ENCODE results near the gene PRDM15.

The PRDM15 gene

DNA sequence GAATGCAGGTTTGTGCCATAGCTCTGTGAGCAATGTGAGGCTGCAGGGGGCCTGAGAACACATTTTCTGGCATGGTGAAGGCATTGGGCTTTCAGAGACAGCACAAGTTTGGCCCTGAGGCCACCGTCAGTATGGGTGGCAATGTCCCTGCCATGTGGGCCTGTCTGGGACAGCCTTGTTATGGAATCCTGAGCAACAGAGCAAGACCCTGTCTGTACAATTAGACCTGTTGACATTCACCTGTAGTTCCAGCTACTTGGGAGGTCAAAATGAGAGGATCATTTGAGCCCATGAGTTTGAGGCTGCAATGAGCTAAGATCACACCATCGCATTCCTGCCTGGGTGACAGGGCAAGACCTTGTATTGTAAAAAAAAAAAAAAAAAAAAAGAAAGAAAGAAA is 35.6 kb downstream of the PRDM15 start:
- TF ChIP-seq, protein P1, sequence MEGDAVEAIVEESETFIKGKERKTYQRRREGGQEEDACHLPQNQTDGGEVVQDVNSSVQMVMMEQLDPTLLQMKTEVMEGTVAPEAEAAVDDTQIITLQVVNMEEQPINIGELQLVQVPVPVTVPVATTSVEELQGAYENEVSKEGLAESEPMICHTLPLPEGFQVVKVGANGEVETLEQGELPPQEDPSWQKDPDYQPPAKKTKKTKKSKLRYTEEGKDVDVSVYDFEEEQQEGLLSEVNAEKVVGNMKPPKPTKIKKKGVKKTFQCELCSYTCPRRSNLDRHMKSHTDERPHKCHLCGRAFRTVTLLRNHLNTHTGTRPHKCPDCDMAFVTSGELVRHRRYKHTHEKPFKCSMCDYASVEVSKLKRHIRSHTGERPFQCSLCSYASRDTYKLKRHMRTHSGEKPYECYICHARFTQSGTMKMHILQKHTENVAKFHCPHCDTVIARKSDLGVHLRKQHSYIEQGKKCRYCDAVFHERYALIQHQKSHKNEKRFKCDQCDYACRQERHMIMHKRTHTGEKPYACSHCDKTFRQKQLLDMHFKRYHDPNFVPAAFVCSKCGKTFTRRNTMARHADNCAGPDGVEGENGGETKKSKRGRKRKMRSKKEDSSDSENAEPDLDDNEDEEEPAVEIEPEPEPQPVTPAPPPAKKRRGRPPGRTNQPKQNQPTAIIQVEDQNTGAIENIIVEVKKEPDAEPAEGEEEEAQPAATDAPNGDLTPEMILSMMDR (IDR thresholded peaks at IDR 0.05; ENCODE audit: control extremely low read depth, extremely low read depth, low read depth, missing control alignments) = no peak
- POLR2A ChIA-PET = no interaction called here
- CTCF ChIA-PET = no interaction called here
- DNase-seq (ENCODE audit: extremely low spot score) = no peak

DNA sequence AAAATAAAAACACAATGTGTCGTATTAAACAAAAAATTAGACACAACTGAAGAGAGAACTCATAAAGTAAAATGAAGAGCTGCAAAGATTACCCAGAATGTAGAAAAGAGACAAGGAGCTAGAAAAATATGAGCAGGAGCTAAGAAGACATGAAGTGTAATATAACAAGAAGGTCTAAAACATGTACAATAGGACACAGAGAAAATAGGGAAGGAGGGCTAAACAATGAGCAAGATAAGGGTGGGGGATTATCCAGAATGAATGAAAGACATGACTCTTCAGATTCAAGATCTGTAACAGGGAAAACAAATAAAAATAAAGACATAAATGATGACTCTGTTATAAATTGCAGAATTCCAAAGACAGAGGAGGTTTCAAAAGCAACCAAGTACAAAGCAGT is 38.3 kb downstream of the PRDM15 start:
- DNase-seq (ENCODE audit: extremely low spot score) = no peak
- ChIA-PET CTCF (interaction anchor here (0.8 to 1.3 kb wide), 2 partner anchors 9 to 19 kb away, joined by 3 read pairs; no protein-coding TSS in a partner anchor), POLR2A (no interaction called here)
- TF ChIP-seq, protein P1 (IDR thresholded peaks at IDR 0.05; ENCODE audit: control extremely low read depth, extremely low read depth, low read depth, missing control alignments) = no peak

DNA sequence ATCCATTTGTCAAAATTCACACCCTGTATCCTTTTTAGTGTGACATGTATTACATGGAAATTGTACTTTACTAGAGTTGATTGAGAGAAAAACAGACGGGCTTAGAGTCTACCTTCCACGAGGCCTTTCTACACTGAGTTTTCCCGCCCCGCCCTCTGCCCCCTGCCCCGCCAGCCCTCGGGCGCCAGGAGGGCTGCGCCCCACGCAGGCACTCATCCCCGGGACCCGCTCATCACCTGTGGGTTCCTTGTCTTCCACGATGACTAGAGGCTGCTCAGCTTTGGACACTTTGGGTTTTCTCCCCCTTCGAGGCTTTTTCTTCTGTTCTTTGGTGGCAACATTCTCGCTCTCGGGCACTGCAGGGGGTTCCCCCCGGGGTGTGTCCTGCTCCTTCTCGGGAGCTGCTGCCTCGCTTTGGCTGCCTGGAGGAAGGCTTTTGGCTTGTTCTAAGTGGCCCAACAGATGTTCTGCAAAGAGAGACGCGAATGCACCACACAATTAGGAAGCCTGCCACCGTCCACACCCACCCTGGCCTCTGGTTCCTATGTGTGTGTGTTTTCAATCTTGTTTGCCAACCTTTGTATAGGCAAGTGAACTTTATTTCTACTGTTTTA is 39.6 kb downstream of the PRDM15 start:
- CTCF ChIA-PET = no interaction called here
- POLR2A ChIA-PET = no interaction called here
- TF ChIP-seq, protein P1 (IDR thresholded peaks at IDR 0.05; ENCODE audit: control extremely low read depth, extremely low read depth, low read depth, missing control alignments) = no peak
- no peak for DNase-seq (ENCODE audit: extremely low spot score)

DNA sequence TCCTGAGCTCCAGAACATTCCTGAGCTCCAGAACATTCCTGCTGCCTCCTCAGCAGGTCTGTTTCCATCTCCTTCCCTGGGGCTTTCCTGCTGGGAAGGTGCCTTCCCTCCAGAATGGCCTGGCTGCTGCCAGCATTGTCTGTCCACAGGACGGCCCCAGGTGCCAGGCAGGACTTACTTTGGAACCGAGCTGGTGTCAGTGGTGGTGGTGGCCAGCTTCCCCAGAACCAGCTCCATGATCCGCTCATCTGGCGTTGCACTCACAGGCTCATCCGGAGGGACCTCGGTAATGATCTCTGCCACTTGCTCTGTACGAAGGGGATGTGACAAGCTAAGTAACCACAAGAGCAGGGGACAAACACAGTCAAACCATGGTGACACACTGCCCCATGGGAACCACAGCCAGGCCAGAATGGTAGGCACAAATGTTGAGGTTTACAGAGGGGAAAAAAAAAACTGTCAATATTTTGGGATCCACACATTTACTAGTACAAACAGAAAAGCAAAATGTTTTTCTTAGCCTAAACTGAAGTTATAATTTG is 41.3 kb downstream of the PRDM15 start:
- no peak for DNase-seq (ENCODE audit: extremely low spot score)
- TF ChIP-seq, protein P1 (IDR thresholded peaks at IDR 0.05; ENCODE audit: control extremely low read depth, extremely low read depth, low read depth, missing control alignments) = no peak
- ChIA-PET CTCF (interaction anchor here (1.1 to 2.1 kb wide), 4 partner anchors 10 to 25 kb away, joined by 3 to 7 read pairs (median 5); no protein-coding TSS in a partner anchor), POLR2A (no interaction called here)

DNA sequence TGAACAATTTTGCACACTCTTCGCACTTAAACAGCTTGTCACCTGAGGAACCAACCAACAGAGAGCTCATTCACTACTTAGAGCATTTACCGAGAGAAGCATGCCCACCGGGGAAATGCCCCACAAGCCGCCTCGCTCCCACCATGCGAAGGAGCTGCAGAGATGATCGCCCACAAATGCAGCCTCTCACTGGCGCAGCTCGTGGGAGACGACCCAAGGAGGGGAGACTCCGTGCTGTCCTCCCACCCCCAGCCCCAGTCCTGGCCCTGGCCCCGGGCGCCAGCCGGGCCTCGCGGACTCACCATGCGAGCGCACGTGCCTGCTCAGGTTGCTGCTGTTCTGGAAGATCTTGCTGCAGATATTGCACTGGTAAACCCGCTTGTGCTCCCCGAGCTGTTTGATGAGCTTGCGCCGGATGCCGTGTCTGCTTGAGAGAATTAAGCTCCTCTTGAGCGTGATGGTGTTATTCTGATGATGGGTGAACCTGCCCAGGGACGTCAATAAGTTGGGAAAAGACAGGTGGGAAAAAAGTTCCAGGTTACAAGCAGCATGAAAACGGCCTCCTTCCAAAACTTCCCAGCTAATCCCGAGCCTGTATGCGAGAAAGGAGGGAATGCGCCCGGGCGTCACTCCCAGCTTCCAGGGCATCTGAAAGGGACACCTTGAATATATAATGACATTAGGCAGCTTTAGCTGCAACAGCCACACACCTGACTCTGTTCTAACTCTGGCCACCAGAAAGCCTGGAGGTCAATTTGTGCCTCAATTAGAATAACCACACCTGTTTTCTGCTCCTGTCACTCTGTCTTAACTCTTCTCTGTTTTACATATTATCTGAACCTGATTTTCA is 42.8 kb downstream of the PRDM15 start:
- no peak for DNase-seq (ENCODE audit: extremely low spot score)
- TF ChIP-seq, protein P1 (IDR thresholded peaks at IDR 0.05; ENCODE audit: control extremely low read depth, extremely low read depth, low read depth, missing control alignments) = no peak
- POLR2A ChIA-PET = no interaction called here
- CTCF ChIA-PET = interaction anchor here (0.9 to 2.1 kb wide), 3 partner anchors 11 to 26 kb away, joined by 3 to 7 read pairs (median 4); no protein-coding TSS in a partner anchor

DNA sequence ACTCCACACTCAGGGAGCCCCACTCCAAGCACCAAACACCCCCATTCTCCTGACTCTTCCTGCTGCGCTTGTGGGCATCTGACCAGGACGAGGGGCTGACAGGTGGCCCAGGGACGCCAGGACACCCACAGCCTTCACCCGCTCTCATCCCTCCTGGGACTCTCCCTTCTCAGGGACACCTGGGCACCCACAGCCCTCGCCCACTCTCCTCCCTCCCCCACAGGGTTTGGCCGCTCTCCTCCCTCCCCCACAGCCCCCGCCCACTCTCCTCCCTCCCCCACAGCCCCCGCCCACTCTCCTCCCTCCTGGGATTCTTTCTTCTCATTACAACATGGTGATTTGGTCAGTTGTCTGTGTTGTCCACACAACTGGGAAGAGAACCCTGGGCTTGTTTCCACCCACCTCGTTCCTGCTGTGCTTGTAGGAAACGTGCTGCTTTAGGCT is 43.4 kb downstream of the PRDM15 start:
- no peak for DNase-seq (ENCODE audit: extremely low spot score)
- ChIA-PET POLR2A (no interaction called here), CTCF (interaction anchor here (0.9 kb wide), 1 partner anchor 19 kb away, joined by 4 read pairs; no protein-coding TSS in a partner anchor)
- TF ChIP-seq, protein P1 (IDR thresholded peaks at IDR 0.05; ENCODE audit: control extremely low read depth, extremely low read depth, low read depth, missing control alignments) = no peak
